GM12891 (cell line): Measurements from ENCODE around the gene MAP2K5.

ENCODE experiments used
- DNase-seq: peaks from one replicate; pipeline ENCODE4 v3.0.0; 2011; ENCODE audit warnings: low spot score; ENCODE audit not compliant: insufficient read length
- FAIRE-seq: peaks from 2 replicates; lab custom pipeline; 2011; peaks lifted over from hg19 to GRCh38; lab: Jason Lieb, UNC
- PAX5 ChIP-seq: IDR thresholded peaks from 2 replicates; pipeline ENCODE4 v1.6.1; 2011; ENCODE audit warnings: low read length, moderate library complexity, mild to moderate bottlenecking; ENCODE audit not compliant: insufficient read depth, severe bottlenecking
- POLR2A ChIP-seq: IDR thresholded peaks from 2 replicates; pipeline ENCODE4 v1.6.1; 2011; ENCODE audit warnings: low read depth, low read length, control low read depth
- POLR2AphosphoS5 ChIP-seq: IDR thresholded peaks from 2 replicates; pipeline ENCODE4 v1.6.1; 2011; ENCODE audit warnings: low read depth, low read length, control low read depth
- POU2F2 ChIP-seq: IDR thresholded peaks from 2 replicates; pipeline ENCODE4 v1.6.1; 2011; ENCODE audit warnings: low read depth, mild to moderate bottlenecking, control low read depth, low read length, moderate library complexity
- SPI1 ChIP-seq: IDR thresholded peaks from 2 replicates; pipeline ENCODE4 v1.6.1; 2011; ENCODE audit warnings: low read depth, low read length, control low read depth
- TAF1 ChIP-seq: IDR thresholded peaks from 2 replicates; pipeline ENCODE4 v1.6.1; 2011; ENCODE audit warnings: low read depth, low read length, control low read depth

Gene MAP2K5

GRCh38 chr15:67782691-67782991 lies 240.1 kb downstream of the MAP2K5 start:
- TF ChIP-seq TAF1 (no peak), SPI1 (no peak), POLR2AphosphoS5 (no peak), POU2F2 (no peak), POLR2A (no peak), PAX5 (no peak)
- FAIRE-seq (no peak), DNase-seq (no peak)

GRCh38 chr15:67783303-67783702 lies 240.8 kb downstream of the MAP2K5 start:
- 0 out of 2 replicates have a peak, but pooled peaks have one; percentile 10 for TF ChIP-seq SPI1
- TF ChIP-seq POLR2AphosphoS5 = no peak
- peak; percentile 98 for FAIRE-seq
- no peak for DNase-seq

- TF ChIP-seq PAX5 (no peak), SPI1 (0 out of 2 replicates have a peak, but pooled peaks have one; percentile 16), TAF1 (no peak), POLR2AphosphoS5 (no peak)
- FAIRE-seq (peak; percentile 98), DNase-seq (no peak)
These were observed 241.7 kb downstream of the MAP2K5 start for GRCh38 chr15:67784090-67784781.

GRCh38 chr15:67784856-67785430 lies 242.4 kb downstream of the MAP2K5 start:
- no peak for TF ChIP-seq SPI1
- TF ChIP-seq PAX5 = no peak
- no peak for TF ChIP-seq TAF1
- no peak for TF ChIP-seq POLR2A
- no peak for TF ChIP-seq POU2F2
- TF ChIP-seq POLR2AphosphoS5 = no peak
- FAIRE-seq = no peak

GRCh38 chr15:67785431-67785830 lies 242.9 kb downstream of the MAP2K5 start:
- FAIRE-seq (no peak), DNase-seq (no peak)
- TF ChIP-seq POU2F2 = no peak
- TF ChIP-seq TAF1 = no peak
- no peak for TF ChIP-seq POLR2AphosphoS5
- no peak for TF ChIP-seq SPI1
- TF ChIP-seq POLR2A = no peak
- no peak for TF ChIP-seq PAX5

More at GRCh38 chr15:67784856-67785430, 242.4 kb downstream of the MAP2K5 start:
- DNase-seq = no peak

GRCh38 chr15:67786646-67787045 lies 244.1 kb downstream of the MAP2K5 start:
- TF ChIP-seq POU2F2 (no peak), TAF1 (no peak), SPI1 (no peak)
- FAIRE-seq = no peak

GRCh38 chr15:67788986-67789385 lies 246.5 kb downstream of the MAP2K5 start:
- DNase-seq (no peak), FAIRE-seq (no peak)
- no peak for TF ChIP-seq POLR2A
- TF ChIP-seq SPI1 = no peak
- no peak for TF ChIP-seq TAF1

More at GRCh38 chr15:67786646-67787045, 244.1 kb downstream of the MAP2K5 start:
- DNase-seq = no peak

- no peak for TF ChIP-seq SPI1
- no peak for TF ChIP-seq POLR2AphosphoS5
- TF ChIP-seq PAX5 = no peak
- TF ChIP-seq POLR2A = no peak
- TF ChIP-seq POU2F2 = no peak
- TF ChIP-seq TAF1 = no peak
- no peak for FAIRE-seq
- no peak for DNase-seq
These were observed 248.3 kb downstream of the MAP2K5 start for GRCh38 chr15:67790610-67791319.

- no peak for TF ChIP-seq POLR2AphosphoS5
- TF ChIP-seq SPI1 = no peak
- TF ChIP-seq TAF1 = no peak
- no peak for TF ChIP-seq POLR2A
- TF ChIP-seq PAX5 = no peak
- no peak for TF ChIP-seq POU2F2
- FAIRE-seq = no peak
- DNase-seq = no peak
These were observed 249.9 kb downstream of the MAP2K5 start for GRCh38 chr15:67792250-67792942.
